HL-60 (cell line): ENCODE data around the gene ADGRA1.

Source experiments
- CTCF ChIP-seq: IDR thresholded peaks from one replicate; pipeline ENCODE4 v1.5.1; 2011; ENCODE audit warnings: low read length, control low read depth, inconsistent platforms; ENCODE audit not compliant: insufficient read depth
- GABPA ChIP-seq: IDR thresholded peaks from 2 replicates; pipeline ENCODE4 v1.6.1; 2012; ENCODE audit warnings: low read depth
- POLR2AphosphoS5 ChIP-seq: IDR thresholded peaks from 2 replicates; pipeline ENCODE4 v1.6.1; 2012; ENCODE audit warnings: low read depth
- REST ChIP-seq: IDR thresholded peaks from 2 replicates; pipeline ENCODE4 v1.6.1; 2012; ENCODE audit warnings: low read depth; ENCODE audit not compliant: insufficient replicate concordance
- SPI1 ChIP-seq: IDR thresholded peaks from 2 replicates; pipeline ENCODE4 v1.6.1; 2012; ENCODE audit warnings: low read depth, mild to moderate bottlenecking, borderline replicate concordance

- TF ChIP-seq CTCF (no peak), REST (no peak), POLR2AphosphoS5 (no peak), GABPA (no peak), SPI1 (no peak)
Measured at GRCh38 chr10:133093291-133093690, 5.6 kb downstream of the ADGRA1 start.
